ENCODE data around the gene KISS1R. TPM values are rescaled to one million over a fixed set of nuclear protein-coding genes. Genes with fewer than 3 reads are reported as not detected.

Gene KISS1R
- total and polyA plus RNA-seq, 2 of the 4 experiments (the other 2 are of a cell fraction), result not detected

GRCh38 chr19:947090-947706 lies 30.1 kb downstream of the KISS1R start:
- no peak for ATAC-seq (ENCODE audit: low read depth)
- no peak overlapping the region for H2AFZ ChIP-seq (replicated peaks; ENCODE audit: low read length, poor library complexity)
- no peak for DNase-seq
- intact Hi-C loops (cut with micrococcal nuclease), result no loop called here
- H3K14ac ChIP-seq (replicated peaks; ENCODE audit: low read depth, low read length), result no peak overlapping the region
- H3K56ac ChIP-seq (ENCODE audit: extremely low read depth, insufficient read depth, low read length), result no peak overlapping the region
- H3K9me3 ChIP-seq (ENCODE audit: control insufficient read depth, insufficient read depth, low read length), result no peaks in the 10 kb centered on the region
- H4K20me1 ChIP-seq (ENCODE audit: insufficient read depth, low read length), result peaks cover 66% of the 10 kb centered on the region
- no peak overlapping the region for H2AK9ac ChIP-seq (replicated peaks; ENCODE audit: low read depth, low read length, poor library complexity)
- ChIA-PET POLR2A (ENCODE audit: unreplicated experiment) (no interaction called here), CTCF (no interaction called here)
- TF ChIP-seq CEBPB (IDR thresholded peaks at IDR 0.05; ENCODE audit: low read depth, low read length) (no peak), MAZ (IDR thresholded peaks at IDR 0.05; ENCODE audit: borderline replicate concordance, low read depth, low read length) (no peak), SMC3 (IDR thresholded peaks at IDR 0.05; ENCODE audit: low read depth, low read length) (no peak), POLR2A (IDR thresholded peaks at IDR 0.05; ENCODE audit: low read depth, low read length) (no peak), MAFK (IDR thresholded peaks at IDR 0.05; ENCODE audit: low read depth, low read length) (no peak), BHLHE40 (IDR thresholded peaks at IDR 0.05; ENCODE audit: low read depth, low read length) (no peak), MXI1 (IDR thresholded peaks at IDR 0.05; ENCODE audit: borderline replicate concordance, low read depth, low read length) (no peak), RFX5 (IDR thresholded peaks at IDR 0.05; ENCODE audit: low read depth, low read length) (no peak), FOS (IDR thresholded peaks at IDR 0.05; ENCODE audit: low read depth, low read length) (no peak), CHD1 (IDR thresholded peaks at IDR 0.05; ENCODE audit: low read depth, low read length) (no peak), RAD21 (IDR thresholded peaks at IDR 0.05; ENCODE audit: low read length) (no peak), ELK1 (IDR thresholded peaks at IDR 0.05; ENCODE audit: borderline replicate concordance, low read depth, low read length) (no peak), CTCF (conservative IDR thresholded peaks at IDR 0.05; ENCODE audit: low read depth, low read length) (no peak), RCOR1 (IDR thresholded peaks at IDR 0.05; ENCODE audit: insufficient replicate concordance, low read length) (no peak), NFE2L2 (IDR thresholded peaks at IDR 0.05; ENCODE audit: low read depth, low read length) (no peak)
- TF ChIP-seq, protein P1, sequence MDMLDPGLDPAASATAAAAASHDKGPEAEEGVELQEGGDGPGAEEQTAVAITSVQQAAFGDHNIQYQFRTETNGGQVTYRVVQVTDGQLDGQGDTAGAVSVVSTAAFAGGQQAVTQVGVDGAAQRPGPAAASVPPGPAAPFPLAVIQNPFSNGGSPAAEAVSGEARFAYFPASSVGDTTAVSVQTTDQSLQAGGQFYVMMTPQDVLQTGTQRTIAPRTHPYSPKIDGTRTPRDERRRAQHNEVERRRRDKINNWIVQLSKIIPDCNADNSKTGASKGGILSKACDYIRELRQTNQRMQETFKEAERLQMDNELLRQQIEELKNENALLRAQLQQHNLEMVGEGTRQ (IDR thresholded peaks at IDR 0.05; ENCODE audit: low read depth, low read length), result no peak
- no peak overlapping the region for H2BK120ac ChIP-seq (ENCODE audit: low read depth, low read length)
- H3K18ac ChIP-seq (ENCODE audit: low read depth, low read length), result no peak overlapping the region
- no peak overlapping the region for H2BK5ac ChIP-seq (ENCODE audit: low read depth, low read length, poor library complexity, severe bottlenecking)
- no peak overlapping the region for H2BK20ac ChIP-seq (ENCODE audit: low read depth, low read length)
- no peak overlapping the region for H3K4me3 ChIP-seq (ENCODE audit: insufficient read depth, low read depth, low read length)
- no peaks in the 10 kb centered on the region for H3K27me3 ChIP-seq (ENCODE audit: control insufficient read depth, insufficient read depth, low read length)
- no peak overlapping the region for H4K91ac ChIP-seq (ENCODE audit: insufficient read depth, low read depth, low read length)
- no peak overlapping the region for H3K27ac ChIP-seq (ENCODE audit: insufficient read depth, low read length)
- dilution Hi-C loops (cut with HindIII; ENCODE audit: low sequenced_read_pairs, unreplicated experiment), result no loop called here
- H3K36me3 ChIP-seq (ENCODE audit: control insufficient read depth, insufficient read depth, low read length), result peaks cover 33% of the 10 kb centered on the region
- 0 out of 2 replicates have a peak, but pooled peaks cover 2% of the 10 kb centered on the region for H3K9me1 ChIP-seq (ENCODE audit: insufficient read depth, low read length)
- no peak overlapping the region for H3K9ac ChIP-seq (ENCODE audit: low read depth, low read length)
- in situ Hi-C loops (cut with MboI; ENCODE audit: low sequenced_read_pairs), result no loop called here
- WGBS, 2 experiments (ENCODE audit: extremely low coverage in 2 of 2, insufficient read length in 1 of 2), result 94% methylated on average over 17 of the region's 30 CpGs; no CpG with 5 or more reads in 1 of the 2 experiments
- no peak overlapping the region for H4K8ac ChIP-seq (ENCODE audit: low read depth in 2 of 2, low read length in 2 of 2)
- H2BK15ac ChIP-seq (ENCODE audit: low read depth, low read length), result no peak overlapping the region
- no peak overlapping the region for H3K4ac ChIP-seq (ENCODE audit: low read depth, low read length)
- no peak overlapping the region for H4K5ac ChIP-seq (ENCODE audit: low read depth, low read length)
- H3K4me1 ChIP-seq (ENCODE audit: control insufficient read depth, insufficient read depth, low read length), result peaks cover 7% of the 10 kb centered on the region
- no TSS peak for BruUV-seq (replicated peaks)
- peaks cover 9 to 67% of the 10 kb centered on the region in 2 experiments for H3K79me1 ChIP-seq (ENCODE audit: low read depth in 1 of 2, low read length in 2 of 2)
- no peak overlapping the region for H2AK5ac ChIP-seq (ENCODE audit: low read depth, low read length)
- H3K4me2 ChIP-seq (ENCODE audit: low read depth, low read length), result no peak overlapping the region
- H3K23ac ChIP-seq (ENCODE audit: low read depth, low read length), result no peak overlapping the region

All from IMR-90 (cell line).